H1 (cell line): ENCODE results near the gene SEMA6D. TPM values are rescaled to one million over a fixed set of nuclear protein-coding genes. Genes with fewer than 3 reads are reported as not detected.

Experiments
- CTCF ChIA-PET: fragments of 300-600 bp; sonication (Branson Sonifier 250); formaldehyde crosslinking; loops from one replicate; lab custom pipeline; 2021; ENCODE audit not compliant: partially characterized antibody; lab: Charles Lee
- POLR2A ChIA-PET: fragments of 300-600 bp; sonication (Branson Sonifier 250); formaldehyde crosslinking; loops from one replicate; lab custom pipeline; 2021; ENCODE audit warnings: inconsistent platforms; ENCODE audit not compliant: partially characterized antibody; lab: Charles Lee
- DNase-seq, 2 experiments: peaks; one replicate each; pipeline versions ENCODE4 v3.0.0 to v3.0.0-alpha.2; 2010 to 2022; ENCODE audit warnings: low spot score in 2 of 2, low read depth in 1 of 2, mixed read lengths in 1 of 2
- FAIRE-seq: peaks from 2 replicates; lab custom pipeline; 2011; peaks lifted over from hg19 to GRCh38; lab: Jason Lieb, UNC
- H2AFZ ChIP-seq: 2 replicates; pipeline ENCODE4 v1.8.1; 2012; ENCODE audit warnings: low read length, inconsistent platforms
- H2AK5ac ChIP-seq: 2 replicates; pipeline ENCODE4 v1.6.1; 2013; ENCODE audit warnings: low read depth, low read length
- H2BK120ac ChIP-seq: replicated peaks from 2 replicates; pipeline ENCODE3; 2013; ENCODE audit warnings: low read depth, low read length, inconsistent platforms
- H2BK12ac ChIP-seq: 2 replicates; pipeline ENCODE4 v1.6.1; 2013; ENCODE audit warnings: low read depth, low read length
- H2BK15ac ChIP-seq: 2 replicates; pipeline ENCODE4 v1.6.1; 2013; ENCODE audit warnings: low read length
- H2BK20ac ChIP-seq: 2 replicates; pipeline ENCODE4 v1.6.1; 2013; ENCODE audit warnings: low read length
- H2BK5ac ChIP-seq: 2 replicates; pipeline ENCODE4 v1.6.1; 2013; ENCODE audit warnings: low read depth, low read length
- H3K14ac ChIP-seq: 2 replicates; pipeline ENCODE4 v1.6.1; 2013; ENCODE audit warnings: inconsistent platforms; ENCODE audit not compliant: insufficient read length
- H3K18ac ChIP-seq: 2 replicates; pipeline ENCODE4 v1.6.1; 2013; ENCODE audit warnings: low read length; ENCODE audit errors: extremely low read depth
- H3K23ac ChIP-seq: 2 replicates; pipeline ENCODE4 v1.6.1; 2013; ENCODE audit warnings: inconsistent platforms; ENCODE audit not compliant: insufficient read length
- H3K23me2 ChIP-seq: 2 replicates; pipeline ENCODE4 v1.6.1; 2013; ENCODE audit warnings: low read depth, low read length
- H3K27ac ChIP-seq: 2 replicates; pipeline ENCODE4 v1.6.1; 2011; ENCODE audit warnings: low read depth, low read length, inconsistent platforms
- H3K27me3 ChIP-seq, 4 experiments: replicated peaks in 1 of 4; 1 replicate in 1 of 4; 2 replicates in 3 of 4; pipeline versions ENCODE4 v1.6.1 to v1.8.1; 2011 to 2013; ENCODE audit warnings: low read length in 3 of 4, mild to moderate bottlenecking in 3 of 4, inconsistent platforms in 2 of 4, mixed read lengths in 2 of 4, moderate library complexity in 1 of 4; ENCODE audit not compliant: control insufficient read depth in 3 of 4, insufficient read depth in 3 of 4; ENCODE audit errors: extremely low read depth in 1 of 4
- H3K36me3 ChIP-seq, 4 experiments: 2 replicates each; pipeline versions ENCODE4 v1.6.1 to v1.8.1; 2011 to 2013; ENCODE audit warnings: mild to moderate bottlenecking in 4 of 4, low read length in 3 of 4, moderate library complexity in 2 of 4, control low read depth in 1 of 4, inconsistent platforms in 1 of 4; ENCODE audit not compliant: insufficient read depth in 4 of 4, control insufficient read depth in 2 of 4
- H3K4ac ChIP-seq: replicated peaks from 2 replicates; pipeline ENCODE3; 2013; ENCODE audit warnings: low read length, low read depth, mixed read lengths, inconsistent platforms; ENCODE audit not compliant: insufficient read length
- H3K4me1 ChIP-seq, 4 experiments: replicated peaks in 1 of 4; 1 replicate in 1 of 4; 2 replicates in 3 of 4; pipeline versions ENCODE4 v1.6.1 to v1.8.1; 2011 to 2013; ENCODE audit warnings: low read length in 3 of 4, inconsistent platforms in 2 of 4, mixed read lengths in 1 of 4; ENCODE audit not compliant: insufficient read depth in 4 of 4, control insufficient read depth in 3 of 4
- H3K4me2 ChIP-seq, 2 experiments: 2 replicates each; pipeline versions ENCODE4 v1.6.1 to v1.8.1; 2011 to 2013; ENCODE audit warnings: low read depth in 2 of 2, low read length in 2 of 2, control low read depth in 1 of 2, inconsistent platforms in 1 of 2, mild to moderate bottlenecking in 1 of 2; ENCODE audit not compliant: insufficient read depth in 1 of 2
- H3K4me3 ChIP-seq, 4 experiments: fragments of 200-600, 300-600 bp in 1 of 4; sonication (generic), shearing (Covaris generic), sonication (Bioruptor Twin) in 1 of 4; 2 replicates each; pipeline versions ENCODE4 v1.5.1 to v1.8.1; 2011 to 2016; ENCODE audit warnings: low read length in 4 of 4, low read depth in 3 of 4, control low read depth in 2 of 4, inconsistent platforms in 2 of 4, mild to moderate bottlenecking in 2 of 4, mixed read lengths in 1 of 4, moderate library complexity in 1 of 4; ENCODE audit not compliant: insufficient read depth in 2 of 4; ENCODE audit errors: extremely low read depth in 1 of 4
- H3K56ac ChIP-seq: replicated peaks from 2 replicates; pipeline ENCODE3; 2013; ENCODE audit warnings: low read depth, mild to moderate bottlenecking, mixed read lengths, low read length, inconsistent platforms; ENCODE audit not compliant: insufficient read length
- H3K79me1 ChIP-seq: 2 replicates; pipeline ENCODE4 v1.6.1; 2013; ENCODE audit warnings: low read depth, low read length, control low read depth
- H3K79me2 ChIP-seq, 2 experiments: 2 replicates each; pipeline versions ENCODE4 v1.6.1 to v1.8.1; 2012 to 2013; ENCODE audit warnings: low read length in 2 of 2, mild to moderate bottlenecking in 2 of 2, inconsistent platforms in 1 of 2; ENCODE audit not compliant: insufficient read depth in 2 of 2, control insufficient read depth in 1 of 2
- H3K9ac ChIP-seq, 4 experiments: replicated peaks in 1 of 4; 1 replicate in 1 of 4; 2 replicates in 3 of 4; pipeline versions ENCODE4 v1.6.1 to v1.8.1; 2011 to 2013; ENCODE audit warnings: low read depth in 3 of 4, low read length in 3 of 4, control low read depth in 2 of 4, mild to moderate bottlenecking in 2 of 4, moderate library complexity in 2 of 4, inconsistent platforms in 1 of 4; ENCODE audit errors: extremely low read depth in 1 of 4
- H3K9me3 ChIP-seq, 2 experiments: 2 replicates each; pipeline versions ENCODE4 v1.6.1 to v1.8.1; 2012 to 2013; ENCODE audit warnings: mild to moderate bottlenecking in 2 of 2, moderate library complexity in 2 of 2, control low read depth in 1 of 2, inconsistent platforms in 1 of 2, low read depth in 1 of 2, low read length in 1 of 2, mixed read lengths in 1 of 2; ENCODE audit not compliant: insufficient read depth in 2 of 2
- H4K20me1 ChIP-seq, 2 experiments: replicated peaks in 1 of 2; 2 replicates each; pipeline versions ENCODE3 to v1.8.1; 2011 to 2013; ENCODE audit warnings: inconsistent platforms in 2 of 2, low read length in 2 of 2, mild to moderate bottlenecking in 1 of 2; ENCODE audit not compliant: insufficient read depth in 2 of 2, control insufficient read depth in 1 of 2
- H4K5ac ChIP-seq: 2 replicates; pipeline ENCODE4 v1.6.1; 2013; ENCODE audit warnings: low read length, low read depth, mixed read lengths, inconsistent platforms; ENCODE audit not compliant: insufficient read length
- H4K8ac ChIP-seq: 2 replicates; pipeline ENCODE4 v1.8.0; 2013; ENCODE audit warnings: mild to moderate bottlenecking, moderate library complexity, low read length, inconsistent platforms; ENCODE audit not compliant: insufficient read depth; ENCODE audit errors: extremely low read depth
- H4K91ac ChIP-seq: replicated peaks from 2 replicates; pipeline ENCODE3; 2013; ENCODE audit warnings: low read length, mixed read lengths, inconsistent platforms; ENCODE audit not compliant: insufficient read length
- ASH2L ChIP-seq: fragments of 200-600, 300-600 bp; sonication (generic); IDR thresholded peaks from one replicate; pipeline ENCODE4 v1.7.1; 2017; ENCODE audit warnings: low read length
- CEBPB ChIP-seq: IDR thresholded peaks from 2 replicates; pipeline ENCODE4 v1.6.1; 2012; ENCODE audit warnings: low read depth, low read length
- CREB1 ChIP-seq: IDR thresholded peaks from 2 replicates; pipeline ENCODE4 v1.6.1; 2012; ENCODE audit warnings: inconsistent platforms
- EP300 ChIP-seq, 2 experiments: IDR thresholded peaks; 1 replicate in 1 of 2; 2 replicates in 1 of 2; pipeline ENCODE4 v1.6.1; 2011 to 2012; ENCODE audit warnings: low read depth in 2 of 2, low read length in 2 of 2, mild to moderate bottlenecking in 2 of 2, borderline replicate concordance in 1 of 2, inconsistent platforms in 1 of 2, moderate library complexity in 1 of 2
- GABPA ChIP-seq: IDR thresholded peaks from 2 replicates; pipeline ENCODE4 v1.6.1; 2011; ENCODE audit warnings: mild to moderate bottlenecking, low read length, moderate library complexity, borderline replicate concordance; ENCODE audit not compliant: insufficient read depth
- JUN ChIP-seq: IDR thresholded peaks from 2 replicates; pipeline ENCODE4 v1.6.1; 2011; ENCODE audit warnings: low read depth, mild to moderate bottlenecking, improper control_type of control experiment, low read length
- RBBP5 ChIP-seq: IDR thresholded peaks from 2 replicates; pipeline ENCODE4 v1.7.1; 2012; ENCODE audit warnings: low read depth, mild to moderate bottlenecking, inconsistent platforms, low read length, moderate library complexity, borderline replicate concordance
- SAP30 ChIP-seq: fragments of 300-600 bp; sonication (generic); IDR thresholded peaks from 2 replicates; pipeline ENCODE4 v1.7.1; 2012; ENCODE audit warnings: low read length, moderate library complexity, mild to moderate bottlenecking, inconsistent platforms; ENCODE audit not compliant: insufficient read depth, insufficient replicate concordance
- SRF ChIP-seq: IDR thresholded peaks from 2 replicates; pipeline ENCODE4 v1.6.1; 2011; ENCODE audit warnings: mild to moderate bottlenecking, low read depth, low read length, moderate library complexity
- WGBS, 2 experiments: shearing (Covaris generic) in 1 of 2; methylation state at CpG; one replicate each; pipeline versions ENCODE4 v1.1.6 to v1.1.7; 2013 to 2015; ENCODE audit warnings: low lambda C conversion rate in 2 of 2, mixed read lengths in 2 of 2, inconsistent platforms in 1 of 2, low coverage in 1 of 2, missing lambda C conversion rate in 1 of 2; ENCODE audit not compliant: insufficient replicate concordance in 2 of 2, insufficient coverage in 1 of 2, insufficient read length in 1 of 2; ENCODE audit errors: extremely low coverage in 1 of 2, missing lambda C conversion rate in 1 of 2; 5-methylcytosine and 5-hydroxymethylcytosine counted together
- polyA plus RNA-seq, 7 experiments: library from polyadenylated mRNA; depleted of rRNA in 3 of 7; stranded (reverse) in 5 of 7; unstranded in 2 of 7; fragments of >200 nt in 5 of 7; fragments of 200-250 nt in 2 of 7; gene quantifications; 1 replicate in 5 of 7; 2 replicates in 1 of 7; 4 replicates in 1 of 7; pipeline versions ENCODE4 v1.2.1 to v1.2.3, GENCODE V29; 2011 to 2013; ENCODE audit warnings: missing spikeins in 2 of 7, mixed read lengths in 2 of 7
- total RNA-seq: library from RNA; stranded (reverse); fragmentation: NEBNext Ultra II Directional; extraction: Animal tissue kit (Norgen Biotek cat#: 25700); gene quantifications from 2 replicates; pipeline ENCODE4 v1.2.1, GENCODE V29; 2021
- TF ChIP-seq, protein P1 (sequence below): IDR thresholded peaks from 2 replicates; pipeline ENCODE4 v1.6.1; 2011; ENCODE audit warnings: low read depth, mild to moderate bottlenecking, low read length; ENCODE audit not compliant: insufficient read depth

SEMA6D gene
- total and polyA plus RNA-seq, 2 of the 8 experiments (the other 6 are each of a cell fraction or from before 2014, with no cell fraction given), result 2.2 to 3.8 TPM

- Histone ChIP-seq H3K9ac (no peak overlapping the region), H2BK120ac (no peak overlapping the region), H3K4me3 (no peak overlapping the region), H2BK20ac (no peak overlapping the region), H3K23me2 (peaks cover 2% of the 10 kb centered on the region; the same call in 1 of the 2 replicates), H2BK15ac (no peak overlapping the region), H3K4me2 (no peak overlapping the region), H3K4ac (no peak overlapping the region), H3K27me3 (no peaks in the 10 kb centered on the region), H3K18ac (no peak overlapping the region), H2BK12ac (no peak overlapping the region), H3K79me2 (no peaks in the 10 kb centered on the region), H3K36me3 (no peaks in the 10 kb centered on the region), H3K4me1 (no peaks in the 10 kb centered on the region), H3K56ac (no peak overlapping the region), H3K9me3 (no peaks in the 10 kb centered on the region), H2AFZ (no peak overlapping the region), H3K27ac (no peak overlapping the region), H4K5ac (no peak overlapping the region), H3K79me1 (no peaks in the 10 kb centered on the region), H2BK5ac (no peak overlapping the region), H3K23ac (no peak overlapping the region), H2AK5ac (no peak overlapping the region), H4K20me1 (no peaks in the 10 kb centered on the region), H4K8ac (no peak overlapping the region), H3K14ac (no peak overlapping the region), H4K91ac (no peak overlapping the region)
- POLR2A ChIA-PET, result no interaction called here
- FAIRE-seq (no peak), DNase-seq (no peak)
- CTCF ChIA-PET, result no interaction called here
- WGBS, 2 experiments, result 42% methylated on average over 1 of the region's 1 CpG; no CpG with 5 or more reads in 1 of the 2 experiments
- TF ChIP-seq SAP30, result no peak
- TF ChIP-seq SRF, result no peak
- TF ChIP-seq GABPA, result no peak
- TF ChIP-seq EP300 (IDR thresholded peaks at IDR 0.05; ENCODE audit: borderline replicate concordance in 1 of 2, low read depth in 2 of 2, low read length in 2 of 2), result no peak
- TF ChIP-seq ASH2L, result no peak
- TF ChIP-seq RBBP5, result no peak
- no peak for TF ChIP-seq JUN
- no peak for TF ChIP-seq CREB1
- TF ChIP-seq CEBPB, result no peak
- TF ChIP-seq, protein P1, sequence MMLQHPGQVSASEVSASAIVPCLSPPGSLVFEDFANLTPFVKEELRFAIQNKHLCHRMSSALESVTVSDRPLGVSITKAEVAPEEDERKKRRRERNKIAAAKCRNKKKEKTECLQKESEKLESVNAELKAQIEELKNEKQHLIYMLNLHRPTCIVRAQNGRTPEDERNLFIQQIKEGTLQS, result no peak
Observed at GRCh38 chr15:47791161-47791560, 73.9 kb downstream of the SEMA6D start.
